GM21529 (cell line): ENCODE results near the gene PCDH9.
"Not testable (repeated sequence)": the region's sequence is repeated elsewhere in the genome, so short reads cannot be mapped to it uniquely, and the experiment has no call there.

Experiments used
- ATAC-seq: cut with Tn5 transposase; IDR thresholded peaks from one replicate; pipeline ENCODE4 v1.9.1; 2021; ENCODE audit not compliant: unreplicated experiment

Gene PCDH9

GRCh38 chr13:66621906-66622447 is 608.2 kb downstream of the PCDH9 start:
- not testable (repeated sequence) for ATAC-seq

GRCh38 chr13:66618702-66619101 is 611.4 kb downstream of the PCDH9 start:
- ATAC-seq = no peak

DNA sequence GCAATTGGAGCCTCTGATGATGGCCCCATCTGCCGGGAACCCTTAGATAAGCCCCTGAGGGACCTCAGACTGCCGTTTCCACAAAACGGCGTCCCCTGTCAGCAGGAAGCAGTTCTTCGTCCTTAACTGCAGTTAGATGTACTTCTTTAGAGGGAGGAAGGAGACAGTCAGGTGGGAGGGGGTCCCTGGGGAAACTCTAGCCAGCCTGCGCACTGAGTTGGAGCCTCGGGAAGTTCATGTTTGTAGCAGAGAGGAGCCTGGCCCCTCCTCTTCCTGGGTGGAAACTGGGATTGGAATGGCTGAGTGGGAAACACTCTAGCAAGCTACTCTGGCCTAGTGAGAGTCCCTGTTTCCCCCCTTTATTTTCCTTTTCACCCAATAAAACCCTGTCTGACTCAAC is 612.4 kb downstream of the PCDH9 start:
- ATAC-seq = no peak

GRCh38 chr13:66612983-66613382 is 617.2 kb downstream of the PCDH9 start:
- ATAC-seq = no peak

GRCh38 chr13:66586489-66586888 is 643.6 kb downstream of the PCDH9 start:
- ATAC-seq = no peak

GRCh38 chr13:66585669-66586203 is 644.4 kb downstream of the PCDH9 start:
- no peak for ATAC-seq

DNA sequence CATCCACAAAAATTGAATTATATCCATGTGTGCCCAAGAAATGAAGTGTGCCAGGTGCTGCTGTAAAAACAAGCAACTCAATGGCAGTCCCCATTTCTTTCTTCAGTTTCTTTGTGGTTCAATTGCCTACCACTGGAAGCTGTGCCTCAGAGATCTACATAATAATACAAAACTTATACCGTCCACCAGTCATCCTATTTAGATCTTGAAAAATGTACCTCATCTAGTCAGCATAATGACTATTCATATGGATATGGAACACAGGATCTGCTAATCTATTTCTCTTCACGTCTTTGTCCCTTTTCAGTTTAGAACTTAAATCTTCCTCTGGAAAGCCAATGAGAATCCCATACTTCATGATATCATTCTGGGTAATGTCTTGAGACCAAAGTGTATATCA is 648.5 kb downstream of the PCDH9 start:
- ATAC-seq = no peak

DNA sequence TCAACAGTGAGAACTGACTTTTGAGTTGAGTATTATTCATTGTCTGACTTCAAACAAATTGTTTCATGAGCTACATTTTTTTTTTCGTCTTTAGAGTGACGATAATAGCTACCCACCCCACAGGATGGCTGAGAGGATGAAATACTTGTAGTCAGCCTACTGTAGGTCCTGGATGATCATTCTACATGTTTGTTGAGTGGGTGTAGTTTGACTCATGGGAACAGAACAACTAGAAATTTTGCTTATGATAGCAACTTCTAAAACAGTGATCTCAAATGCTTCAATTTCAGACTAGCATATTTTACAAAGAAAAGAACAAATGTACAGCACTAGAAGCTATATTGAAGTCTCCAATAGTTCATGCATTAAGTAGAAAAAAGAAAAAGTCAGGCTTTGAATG is 651.8 kb downstream of the PCDH9 start:
- ATAC-seq = no peak

DNA sequence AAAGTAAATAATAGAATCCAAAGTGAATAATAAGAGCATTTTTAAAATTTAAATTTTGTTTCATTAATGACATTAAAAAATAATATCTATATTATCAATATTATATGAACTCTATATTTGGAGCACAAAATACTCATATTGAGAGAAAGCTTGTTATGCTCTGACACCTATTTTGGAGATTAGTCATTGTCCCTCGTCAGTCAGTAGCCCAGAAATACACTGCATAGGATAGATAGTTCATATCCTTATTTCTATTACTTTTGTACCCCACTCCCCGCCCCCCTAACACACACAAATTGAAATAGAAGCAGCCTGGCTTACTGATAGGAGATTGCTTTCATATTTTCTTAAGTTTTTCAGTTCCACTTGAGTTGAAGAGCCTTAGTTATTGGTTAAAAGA is 652.8 kb downstream of the PCDH9 start:
- no peak for ATAC-seq

DNA sequence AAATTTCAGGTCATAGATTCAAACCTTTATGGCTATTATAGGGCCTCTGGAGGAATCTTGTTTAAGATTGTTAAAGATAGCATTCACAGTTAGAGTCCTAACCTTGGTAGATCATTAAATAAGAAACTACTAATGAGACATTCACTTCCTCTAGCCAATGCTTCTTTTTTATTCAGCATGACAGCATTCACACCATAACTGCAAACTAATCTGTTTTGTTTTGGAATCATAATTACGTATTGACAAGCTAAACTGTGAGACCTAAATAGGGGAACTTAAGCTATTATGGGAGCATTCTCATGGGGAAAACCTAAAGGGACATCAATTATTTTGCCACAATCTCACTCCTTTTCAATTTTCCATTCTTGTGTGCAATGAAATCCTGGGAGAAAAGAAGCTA is 653.8 kb downstream of the PCDH9 start:
- no peak for ATAC-seq

GRCh38 chr13:66574606-66575005 is 655.5 kb downstream of the PCDH9 start:
- ATAC-seq = no peak

GRCh38 chr13:66567899-66568612 is 662.1 kb downstream of the PCDH9 start:
- ATAC-seq = no peak

DNA sequence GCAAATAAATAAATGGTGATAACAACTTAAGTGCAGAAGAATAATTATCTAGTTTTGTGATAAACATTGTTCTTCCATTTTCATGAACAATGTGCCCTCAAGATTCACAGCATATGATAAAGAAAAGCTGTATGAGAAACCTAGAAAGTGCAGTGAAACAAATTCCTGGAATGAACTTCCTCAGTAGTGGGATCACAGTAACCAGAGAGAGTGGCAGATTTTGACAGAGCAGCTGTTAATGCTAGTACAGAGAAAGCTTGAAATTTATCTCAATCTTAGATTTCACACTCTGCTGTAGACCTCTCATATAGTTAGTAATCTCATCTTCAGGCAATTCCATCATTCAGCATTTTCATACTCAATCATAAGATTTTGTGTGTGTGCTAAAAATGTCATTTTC is 664.9 kb downstream of the PCDH9 start:
- no peak for ATAC-seq

- ATAC-seq = no peak
These were observed 667.1 kb downstream of the PCDH9 start for GRCh38 chr13:66563076-66563475.

DNA sequence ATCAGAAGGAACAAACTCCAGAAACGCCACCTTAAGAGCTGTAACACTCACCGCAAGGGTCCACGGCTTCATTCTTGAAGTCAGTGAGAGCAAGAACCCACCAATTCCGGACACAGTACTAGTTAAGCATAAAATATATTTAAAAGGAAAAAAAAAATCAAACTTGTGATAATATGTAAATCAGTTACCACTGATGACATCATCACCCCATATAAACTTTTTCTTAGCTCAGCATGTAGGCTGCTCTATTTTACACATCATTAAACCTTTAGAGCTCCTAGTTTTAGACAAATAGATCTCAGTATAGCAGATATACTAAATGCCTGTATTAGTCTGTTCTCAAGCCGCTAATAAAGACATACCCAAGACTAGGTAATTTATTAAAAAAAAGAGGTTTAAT is 668.1 kb downstream of the PCDH9 start:
- no peak for ATAC-seq

DNA sequence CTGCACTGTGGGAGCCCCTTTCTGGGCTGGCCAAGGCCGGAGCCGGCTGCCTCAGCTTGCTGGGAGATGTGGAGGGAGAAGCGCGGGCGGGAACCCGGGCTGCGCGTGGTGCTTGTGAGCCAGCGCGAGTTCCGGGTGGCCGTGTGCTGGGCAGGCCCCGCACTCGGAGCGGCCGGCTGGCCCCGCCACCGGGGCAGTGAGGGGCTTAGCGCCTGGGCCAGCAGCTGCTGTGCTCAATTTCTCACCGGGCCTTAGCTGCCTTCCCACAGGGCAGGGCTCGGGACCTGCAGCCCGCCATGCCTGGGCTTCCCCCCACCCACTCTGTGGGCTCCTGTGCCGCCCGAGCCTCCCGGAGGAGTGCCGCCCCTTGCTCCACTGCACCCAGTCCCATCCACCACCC is 669.1 kb downstream of the PCDH9 start:
- no peak for ATAC-seq

DNA sequence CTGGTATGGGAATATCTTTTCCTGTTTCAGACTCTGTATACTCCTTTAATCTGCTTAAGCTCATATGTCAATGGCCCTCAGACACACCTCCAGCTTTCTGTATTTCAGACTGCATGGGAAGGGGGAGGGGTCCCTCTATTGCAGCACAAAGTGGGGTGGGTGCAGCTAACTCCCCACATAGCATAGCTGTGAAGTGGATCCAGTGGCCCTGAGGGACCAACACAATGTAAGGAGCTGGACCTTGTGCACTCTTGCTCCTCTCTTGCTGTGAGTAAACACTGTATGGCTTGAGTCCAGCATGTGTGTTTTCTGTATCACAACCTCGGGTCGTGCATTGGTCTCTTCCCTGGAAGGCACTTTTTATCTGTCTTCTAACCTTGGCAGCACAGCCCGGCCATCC is 669.9 kb downstream of the PCDH9 start:
- no peak for ATAC-seq

- ATAC-seq = no peak
These were observed 671.0 kb downstream of the PCDH9 start for GRCh38 chr13:66559093-66559492.

- ATAC-seq = no peak
These were observed 671.6 kb downstream of the PCDH9 start for GRCh38 chr13:66558506-66558905.

DNA sequence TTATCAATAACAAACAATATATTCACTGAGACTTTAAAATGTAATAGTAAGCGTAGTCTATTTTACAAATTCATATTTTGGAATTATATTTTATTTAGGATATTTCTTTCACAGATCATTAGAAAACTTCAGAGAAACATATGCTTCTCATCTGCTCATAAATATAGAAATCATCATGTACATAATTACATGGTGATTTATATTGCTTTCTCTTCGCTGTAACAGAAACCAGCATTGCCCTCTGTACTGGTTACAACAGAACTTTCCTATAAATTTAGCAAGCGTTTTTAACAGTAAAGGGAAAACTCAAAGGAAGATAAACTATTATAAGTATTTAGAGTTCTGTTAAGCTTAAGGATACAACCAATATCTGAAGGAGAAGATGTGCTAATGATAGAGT is 672.8 kb downstream of the PCDH9 start:
- ATAC-seq = no peak

DNA sequence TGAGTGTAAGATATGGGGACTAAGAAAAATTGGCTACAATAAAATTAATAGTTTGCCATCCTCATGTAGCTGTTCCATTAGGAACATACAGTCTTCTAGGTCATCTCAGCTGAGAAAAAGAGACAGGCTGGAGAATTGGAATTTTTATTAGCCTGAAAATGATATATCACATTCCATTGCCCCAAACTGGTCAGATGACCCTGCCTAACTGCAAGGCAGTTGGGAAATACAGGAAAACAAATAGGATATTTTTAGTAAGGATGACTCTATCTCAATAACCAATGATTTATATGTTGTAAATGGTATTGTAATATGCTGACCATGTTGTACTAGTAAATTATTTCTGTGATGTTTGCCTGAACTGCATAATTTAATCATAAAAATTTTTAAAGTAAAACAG is 673.8 kb downstream of the PCDH9 start:
- no peak for ATAC-seq

- no peak for ATAC-seq
These were observed 676.7 kb downstream of the PCDH9 start for GRCh38 chr13:66553391-66553790.

DNA sequence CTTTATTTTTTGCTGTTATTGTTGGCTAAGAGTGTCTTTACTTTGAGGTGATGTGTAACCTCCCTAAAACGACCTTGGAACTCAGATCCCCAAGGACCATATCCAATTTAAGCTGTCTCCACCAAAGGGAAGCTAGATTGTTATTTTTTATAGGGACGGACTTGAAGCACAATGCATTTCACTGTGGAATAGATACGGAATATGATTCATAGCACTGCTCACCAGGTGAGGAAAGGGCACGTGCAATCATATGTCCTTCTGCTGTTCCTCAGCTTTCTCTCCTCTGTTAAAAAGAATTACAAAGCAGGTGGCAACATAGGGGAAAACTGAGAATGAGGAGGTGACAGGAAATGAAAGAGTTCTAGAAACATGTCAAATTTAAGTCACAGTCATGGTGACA is 679.0 kb downstream of the PCDH9 start:
- ATAC-seq = no peak
